SW480 (cell line): ENCODE results near the gene HOXB2.

ENCODE experiments used
- DNase-seq: peaks from one replicate; pipeline ENCODE4 v3.0.0-alpha.2; 2016; ENCODE audit warnings: low spot score

The HOXB2 gene

GRCh38 chr17:48565925-48566710 lies 21.2 kb upstream of the HOXB2 start:
- DNase-seq: no peak

- no peak for DNase-seq
Measured at GRCh38 chr17:48565022-48565554, 20.2 kb upstream of the HOXB2 start.

DNA sequence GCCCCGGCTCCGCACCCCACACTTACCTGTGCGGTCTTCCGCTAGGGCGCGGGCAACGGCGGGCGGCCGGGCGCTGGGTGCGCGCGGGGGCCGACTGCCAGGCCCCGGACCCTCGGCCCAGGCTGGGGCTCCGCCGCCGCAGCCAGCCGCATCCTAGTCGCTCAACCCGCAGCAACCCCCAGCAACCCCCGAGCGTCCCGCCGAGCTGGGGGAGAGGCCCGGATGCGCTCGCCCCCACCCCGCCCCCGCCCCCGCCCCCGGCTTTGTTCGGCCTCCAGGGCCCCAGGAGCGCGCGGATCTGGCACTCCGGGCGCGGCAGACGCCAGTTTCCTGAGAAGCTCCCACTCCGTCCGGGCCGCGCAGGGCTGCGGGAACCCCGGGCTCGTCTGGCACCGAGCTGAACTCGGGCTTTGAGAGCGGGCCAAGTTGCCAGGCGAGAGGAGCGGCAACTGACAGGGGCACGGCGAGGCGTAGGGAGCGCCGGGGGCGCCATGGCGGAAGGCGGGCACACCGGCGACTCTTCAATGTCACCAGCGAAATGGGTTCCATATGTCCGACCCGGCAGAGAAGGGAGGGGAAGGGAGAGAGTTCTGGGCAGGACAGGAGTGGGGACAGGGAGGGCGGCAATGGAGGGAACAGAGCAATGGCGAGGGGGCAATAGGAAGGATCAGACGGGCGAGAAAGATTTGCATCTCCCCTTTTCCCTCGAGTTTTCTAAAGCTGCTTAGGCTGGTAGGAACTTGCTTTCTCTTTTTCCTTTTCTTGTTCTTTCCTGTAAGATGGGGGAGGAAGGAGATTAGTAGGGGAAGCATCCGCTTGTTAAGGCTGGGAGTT lies 19.5 kb upstream of the HOXB2 start:
- DNase-seq: no peak

GRCh38 chr17:48563867-48564187 lies 18.9 kb upstream of the HOXB2 start:
- DNase-seq: no peak

- no peak for DNase-seq
Measured at GRCh38 chr17:48563385-48563838, 18.5 kb upstream of the HOXB2 start.

GRCh38 chr17:48562934-48563333 lies 18.0 kb upstream of the HOXB2 start:
- DNase-seq: no peak

- DNase-seq: peak; percentile 39
Measured at GRCh38 chr17:48561884-48562810, 17.2 kb upstream of the HOXB2 start.

DNA sequence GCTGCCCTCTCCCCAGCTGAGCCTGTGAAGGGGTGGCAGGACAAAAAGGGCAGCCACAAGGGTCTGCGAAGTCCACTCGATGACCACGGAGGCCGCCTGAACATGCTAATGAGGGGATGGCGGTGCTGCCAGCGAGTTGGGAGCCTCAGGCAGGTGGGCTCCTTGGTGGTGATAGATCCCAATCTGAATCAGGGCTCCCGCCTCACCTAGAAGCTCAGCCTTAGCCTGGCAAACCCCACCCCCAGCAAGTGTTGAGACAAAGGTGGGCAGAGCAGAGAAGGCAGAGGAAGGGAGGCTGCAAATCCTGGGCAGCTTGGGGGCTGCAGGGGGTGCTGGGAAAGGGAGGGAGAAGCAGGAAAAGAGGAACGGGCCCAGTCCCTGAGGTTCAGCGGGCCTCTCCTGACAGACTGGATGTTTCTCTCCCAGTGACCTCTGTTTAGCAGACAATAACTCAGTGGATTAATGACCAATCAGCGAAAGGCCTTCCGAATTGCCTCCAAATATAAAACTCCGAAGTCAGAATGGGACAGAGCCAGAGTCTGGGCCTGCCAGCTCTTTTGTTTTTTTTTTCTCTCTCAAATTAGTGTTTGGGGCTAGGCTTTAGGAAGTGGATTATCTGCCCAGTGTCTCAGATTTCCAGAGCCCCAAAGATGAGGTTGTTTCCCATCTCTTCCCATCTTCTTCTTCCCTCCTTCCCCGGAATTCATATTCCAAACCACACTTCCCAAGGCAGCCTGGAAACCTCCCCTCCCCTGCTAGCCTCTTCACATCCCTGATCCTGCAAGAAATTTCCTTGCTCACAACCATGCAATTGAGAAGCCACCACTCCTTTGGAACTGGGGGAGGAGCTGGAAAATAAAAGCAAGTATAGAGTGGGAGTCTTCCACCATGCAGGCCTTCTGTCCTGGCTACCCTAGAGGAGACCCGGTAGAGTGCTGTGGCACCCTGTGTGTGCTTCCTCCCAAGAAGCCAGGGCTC lies 15.2 kb upstream of the HOXB2 start:
- DNase-seq: no peak

GRCh38 chr17:48559122-48559839 lies 14.4 kb upstream of the HOXB2 start:
- DNase-seq: no peak

GRCh38 chr17:48558831-48559121 lies 13.9 kb upstream of the HOXB2 start:
- no peak for DNase-seq

- DNase-seq: no peak
Measured at GRCh38 chr17:48558057-48558830, 13.3 kb upstream of the HOXB2 start.

- DNase-seq: no peak
Measured at GRCh38 chr17:48556576-48557401, 11.9 kb upstream of the HOXB2 start.

- no peak for DNase-seq
Measured at GRCh38 chr17:48556229-48556575, 11.3 kb upstream of the HOXB2 start.

DNA sequence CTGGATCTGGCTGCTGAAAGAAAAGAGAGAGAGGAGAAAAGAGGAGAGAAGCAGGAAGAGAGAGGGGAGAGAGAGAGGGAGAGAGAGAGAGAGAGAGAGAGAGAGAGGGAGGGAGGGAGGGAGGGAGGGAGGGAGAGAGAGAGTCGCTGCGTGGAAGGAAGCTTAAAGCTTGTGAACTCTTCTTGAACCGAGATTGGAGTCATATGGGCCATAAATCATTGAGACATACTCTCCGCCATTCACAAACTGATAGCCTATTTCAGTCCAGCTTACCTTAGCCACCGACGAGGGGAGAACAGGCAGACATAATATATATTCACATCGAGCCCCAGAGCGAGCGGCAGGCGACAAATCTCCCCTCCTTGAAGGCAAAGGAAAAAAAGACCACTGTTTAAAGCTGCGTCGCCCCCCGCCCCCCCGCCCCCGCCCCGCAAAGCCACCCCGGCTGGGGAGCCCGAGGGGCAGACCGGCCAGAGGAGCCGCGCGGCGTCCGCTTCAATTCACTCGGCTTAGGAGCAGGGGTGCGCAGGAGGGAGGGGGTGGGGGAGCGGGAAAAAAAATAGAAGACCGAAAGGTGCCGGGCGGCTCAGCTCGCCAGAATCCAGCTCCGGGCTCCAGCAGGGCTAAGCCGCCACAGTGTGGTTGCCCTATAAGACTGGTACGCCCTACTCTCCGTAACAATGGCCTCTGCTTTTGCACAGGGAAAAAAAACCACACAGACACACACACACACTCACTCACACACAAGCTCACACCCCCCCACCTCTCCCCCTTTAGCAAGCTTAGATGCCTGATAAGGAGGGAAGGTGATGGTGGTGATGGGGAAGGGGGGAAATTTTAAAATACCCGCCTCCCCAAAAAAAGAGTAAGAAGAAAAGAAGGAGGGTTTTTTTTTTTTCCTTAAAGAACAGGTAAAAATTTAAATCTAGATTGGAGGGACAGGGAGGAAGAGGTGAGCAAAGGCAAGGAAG lies 10.6 kb upstream of the HOXB2 start:
- no peak for DNase-seq

GRCh38 chr17:48554412-48555257 lies 9.7 kb upstream of the HOXB2 start:
- DNase-seq: no peak

- DNase-seq: no peak
Measured at GRCh38 chr17:48553826-48554225, 8.9 kb upstream of the HOXB2 start.

DNA sequence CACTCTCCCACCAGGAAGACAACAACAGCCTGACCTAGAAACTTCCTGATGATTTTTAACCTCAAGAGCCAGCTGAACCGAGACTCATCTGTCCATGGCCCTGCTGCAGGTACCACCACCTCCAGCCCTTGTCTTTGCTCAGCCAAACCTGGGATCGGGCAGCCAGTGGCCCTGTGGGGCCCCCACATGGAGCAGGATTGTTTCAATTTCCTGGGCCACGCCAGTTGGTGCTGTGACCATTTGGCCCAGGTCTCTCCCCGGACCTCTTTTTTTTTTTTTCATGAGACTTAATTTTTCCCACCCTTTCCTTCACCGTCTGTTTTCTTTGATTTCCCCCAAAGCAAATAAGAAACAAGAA lies 8.3 kb upstream of the HOXB2 start:
- DNase-seq: no peak
